ENCODE results near the gene TVP23C. TPM values are rescaled to one million over a fixed set of nuclear protein-coding genes. Genes with fewer than 3 reads are reported as not detected.
A peak's percentile ranks its signal among the peaks of the same experiment; 100 is the strongest.

The TVP23C gene
- total RNA-seq, 2 experiments from 2014 or later = 8.1 to 8.2 TPM

GRCh38 chr17:15492186-15492585 lies 71.1 kb downstream of the TVP23C start:
- ChIA-PET CTCF (interaction anchor here (1.0 kb wide), 1 partner anchor 11 kb away, joined by 4 read pairs; no protein-coding TSS in a partner anchor), POLR2A (no interaction called here)
- intact Hi-C loops (cut with micrococcal nuclease) = no loop called here
- DNase-seq (no peak), ATAC-seq (no peak)
- no peak overlapping the region for H3K27ac Mint-ChIP-seq
- H3K4me3 Mint-ChIP-seq = no peak overlapping the region
- H3K36me3 Mint-ChIP-seq (ENCODE audit: low read depth) = no peaks in the 10 kb centered on the region
- peaks cover 4% of the 10 kb centered on the region for H3K4me1 Mint-ChIP-seq (ENCODE audit: low read depth)
- TF ChIP-seq CTCF (IDR thresholded peaks at IDR 0.05) = no peak
- no peaks in the 10 kb centered on the region for H3K27me3 Mint-ChIP-seq
- H3K9me3 Mint-ChIP-seq = no peaks in the 10 kb centered on the region

- intact Hi-C loops (cut with micrococcal nuclease) = no loop called here
- ChIA-PET CTCF (interaction anchor here (0.9 kb wide), 1 partner anchor 13 kb away, joined by 4 read pairs; no protein-coding TSS in a partner anchor), POLR2A (no interaction called here)
Observed at GRCh38 chr17:15490634-15491261, 72.5 kb downstream of the TVP23C start.

DNA sequence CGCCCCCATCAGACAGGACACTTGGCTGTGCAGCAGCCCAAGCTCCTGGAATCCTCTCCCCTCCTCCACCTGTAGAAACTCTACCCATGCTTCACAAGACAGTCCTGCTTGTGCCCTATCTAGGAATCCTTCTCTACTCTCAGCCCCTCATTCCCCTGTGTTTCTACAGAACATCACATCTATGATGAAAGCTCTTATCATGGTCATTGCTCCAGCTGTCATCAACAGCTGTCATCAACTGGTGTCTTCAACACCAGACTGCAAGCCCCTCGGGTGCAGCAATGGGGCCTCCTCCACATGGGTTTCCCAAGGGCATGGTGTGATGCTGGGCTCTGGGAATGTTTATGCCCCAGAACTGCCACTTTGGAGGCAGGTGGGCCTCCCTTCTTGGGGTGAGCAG lies 74.7 kb downstream of the TVP23C start:
- H3K36me3 Mint-ChIP-seq (ENCODE audit: low read depth) = no peaks in the 10 kb centered on the region
- CTCF ChIA-PET = interaction anchor here (1.7 to 2.3 kb wide), 2 partner anchors 14 to 232 kb away, joined by 4 to 10 read pairs; no protein-coding TSS in a partner anchor
- intact Hi-C loops (cut with micrococcal nuclease) = no loop called here
- no peaks in the 10 kb centered on the region for H3K9me3 Mint-ChIP-seq
- no peak overlapping the region for H3K27ac Mint-ChIP-seq
- ATAC-seq (no peak), DNase-seq (no peak)
- POLR2A ChIA-PET = no interaction called here
- H3K27me3 Mint-ChIP-seq = no peaks in the 10 kb centered on the region
- peaks cover 4% of the 10 kb centered on the region for H3K4me1 Mint-ChIP-seq (ENCODE audit: low read depth)
- no peak overlapping the region for H3K4me3 Mint-ChIP-seq
- no peak for TF ChIP-seq CTCF (IDR thresholded peaks at IDR 0.05)

More at GRCh38 chr17:15490634-15491261, 72.5 kb downstream of the TVP23C start:
- peak; percentile 86 for ATAC-seq
- peak; percentile 46 for DNase-seq
- Mint-ChIP-seq H3K4me1 (ENCODE audit: low read depth) (peaks cover 4% of the 10 kb centered on the region), H3K36me3 (ENCODE audit: low read depth) (no peaks in the 10 kb centered on the region), H3K27ac (no peak overlapping the region), H3K4me3 (no peak overlapping the region), H3K9me3 (no peaks in the 10 kb centered on the region), H3K27me3 (no peaks in the 10 kb centered on the region)
- no peak for TF ChIP-seq CTCF (IDR thresholded peaks at IDR 0.05)

GRCh38 chr17:15485045-15485444 lies 78.2 kb downstream of the TVP23C start:
- Mint-ChIP-seq H3K9me3 (no peaks in the 10 kb centered on the region), H3K27me3 (no peaks in the 10 kb centered on the region), H3K4me3 (no peak overlapping the region), H3K27ac (no peak overlapping the region), H3K36me3 (ENCODE audit: low read depth) (no peaks in the 10 kb centered on the region), H3K4me1 (ENCODE audit: low read depth) (no peaks in the 10 kb centered on the region)
- TF ChIP-seq CTCF (IDR thresholded peaks at IDR 0.05) = no peak
- intact Hi-C loops (cut with micrococcal nuclease) = no loop called here
- ATAC-seq (no peak), DNase-seq (no peak)
- ChIA-PET CTCF (interaction anchor here (1.1 kb wide), 1 partner anchor 18 kb away, joined by 5 read pairs; no protein-coding TSS in a partner anchor), POLR2A (no interaction called here)

- Mint-ChIP-seq H3K27ac (no peak overlapping the region), H3K27me3 (no peaks in the 10 kb centered on the region), H3K4me3 (no peak overlapping the region), H3K36me3 (ENCODE audit: low read depth) (no peaks in the 10 kb centered on the region), H3K4me1 (ENCODE audit: low read depth) (no peaks in the 10 kb centered on the region), H3K9me3 (no peaks in the 10 kb centered on the region)
- intact Hi-C loops (cut with micrococcal nuclease) = no loop called here
- CTCF ChIA-PET = interaction anchor here (1.2 kb wide), 1 partner anchor 19 kb away, joined by 4 read pairs; no protein-coding TSS in a partner anchor
- POLR2A ChIA-PET = interaction anchor here (0.6 kb wide), 1 partner anchor 218 kb away, joined by 3 read pairs; no protein-coding TSS in a partner anchor
- DNase-seq (no peak), ATAC-seq (no peak)
- TF ChIP-seq CTCF (IDR thresholded peaks at IDR 0.05) = no peak
Observed at GRCh38 chr17:15483431-15483830, 79.9 kb downstream of the TVP23C start.

All from activated CD8-positive, alpha-beta T cell treated with anti-CD3 and anti-CD28 coated beads for 36 hours (primary cell).